HG03378 (cell line): Measurements from ENCODE around the gene CPA1.

Source experiments
- ATAC-seq: cut with Tn5 transposase; IDR thresholded peaks from one replicate; pipeline ENCODE4 v1.9.1; 2021; ENCODE audit warnings: mild to moderate bottlenecking, moderate library complexity; ENCODE audit not compliant: unreplicated experiment

CPA1 gene

GRCh38 chr7:130379921-130380860 lies at the start of gene CPA1:
Gene CPA1, plus strand, starts transcription at chr7:130380494. Its CDS starts 27 bp downstream, at chr7:130380521.
- ATAC-seq = no peak

DNA sequence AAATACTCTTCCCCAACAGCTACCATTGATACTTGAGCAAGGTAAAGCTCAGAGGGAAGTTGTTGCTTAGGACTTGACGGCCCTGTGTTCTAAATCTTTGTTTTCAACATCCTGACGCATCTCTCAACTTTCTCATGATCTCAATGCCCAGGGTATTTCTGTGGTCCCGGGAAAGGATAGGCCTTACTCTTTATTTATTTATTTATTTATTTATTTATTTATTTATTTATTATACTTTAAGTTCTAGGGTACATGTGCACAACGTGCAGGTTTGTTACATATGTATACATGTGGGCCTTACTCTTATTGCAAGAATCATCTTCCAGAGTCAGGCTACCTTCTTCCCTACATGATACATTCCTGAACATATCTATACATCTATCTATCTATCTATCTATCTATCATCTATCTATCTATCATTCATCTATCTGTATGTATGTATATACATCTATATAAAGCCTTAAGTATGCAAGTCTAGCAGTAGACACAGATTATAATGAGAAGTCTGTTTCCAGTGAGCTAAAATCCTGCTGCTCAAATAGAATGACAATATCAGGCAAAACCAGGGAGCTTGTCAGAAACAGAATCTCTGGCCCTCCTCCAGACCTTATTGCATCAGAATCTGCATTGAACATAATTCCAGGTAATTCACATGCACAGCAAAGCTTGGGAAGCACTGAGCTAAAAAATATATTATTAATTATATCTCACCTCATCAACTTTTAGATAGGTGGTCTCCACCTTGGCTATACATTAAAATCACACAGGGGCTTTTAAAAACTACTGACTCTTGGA lies 47.8 kb upstream of the CPA1 start:
- ATAC-seq = no peak

GRCh38 chr7:130333832-130334231 lies 46.5 kb upstream of the CPA1 start:
- ATAC-seq = no peak

GRCh38 chr7:130334274-130334673 lies 46.0 kb upstream of the CPA1 start:
- no peak for ATAC-seq

DNA sequence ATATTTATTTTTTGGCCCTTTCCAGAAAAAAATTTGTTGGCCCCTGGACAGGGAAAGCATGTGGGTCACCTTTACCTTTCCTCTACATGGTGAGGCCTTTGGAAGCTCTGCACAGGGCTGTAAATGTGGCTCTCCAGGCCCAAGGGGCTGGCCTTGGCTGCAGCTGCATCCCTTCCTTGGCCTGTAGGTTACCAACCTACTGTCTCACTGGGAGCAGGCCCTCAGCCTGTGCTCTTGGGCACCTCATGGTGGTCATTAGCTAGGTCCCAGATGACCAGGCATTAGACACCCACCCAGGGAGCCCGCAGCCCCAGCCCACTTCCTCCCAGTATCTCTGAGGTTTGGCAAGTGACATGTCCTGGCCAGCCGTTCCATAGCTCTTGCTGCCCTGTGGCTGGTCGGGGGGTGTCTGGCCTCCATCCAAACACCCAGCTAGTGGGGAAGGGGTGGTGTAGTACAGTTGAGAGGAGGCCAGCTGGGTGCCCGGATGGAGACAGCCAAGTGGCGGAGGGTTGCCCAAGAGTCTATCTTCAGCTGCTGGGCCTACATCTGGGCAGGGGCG lies 42.8 kb upstream of the CPA1 start:
- ATAC-seq = no peak

DNA sequence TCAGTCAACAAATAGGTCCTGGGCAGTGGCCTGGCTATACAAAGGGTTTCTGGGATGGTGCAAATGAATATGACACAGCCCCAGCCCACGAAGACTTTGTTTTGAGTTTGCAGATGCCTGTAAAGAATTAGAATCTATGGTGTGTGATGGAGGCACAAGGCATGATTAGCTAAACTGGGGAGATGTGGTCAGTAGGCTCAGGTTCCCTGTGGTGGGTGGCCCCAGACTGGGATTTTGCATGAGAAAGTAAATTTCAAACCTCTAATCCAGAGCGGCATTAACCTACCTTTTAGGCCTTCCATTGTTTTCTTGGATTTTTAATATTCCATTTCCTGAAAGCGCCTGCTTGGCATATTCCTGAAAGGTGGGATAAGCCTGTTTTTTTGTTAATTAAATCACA lies 42.1 kb upstream of the CPA1 start:
- no peak for ATAC-seq

DNA sequence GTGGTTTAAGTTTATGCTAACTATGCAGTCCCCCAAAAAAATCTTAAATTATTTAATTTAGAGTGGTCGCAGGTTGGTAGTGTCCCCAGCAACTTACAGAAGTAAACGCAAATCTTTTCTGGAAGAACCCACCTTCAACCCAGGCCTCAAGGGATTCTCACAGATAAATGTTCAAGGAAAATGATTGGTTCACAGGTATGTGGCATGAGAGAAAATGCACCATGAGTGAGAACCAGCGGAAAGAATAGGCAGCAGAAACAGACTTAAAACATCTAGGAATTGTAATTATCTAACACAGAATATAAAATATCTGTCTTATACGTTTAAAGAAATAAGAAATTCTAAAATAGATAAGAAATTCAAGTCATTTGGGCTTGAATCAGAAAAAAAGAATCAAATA lies 38.4 kb upstream of the CPA1 start:
- ATAC-seq = no peak

- no peak for ATAC-seq
Observed at GRCh38 chr7:130342701-130343380, 37.5 kb upstream of the CPA1 start.

DNA sequence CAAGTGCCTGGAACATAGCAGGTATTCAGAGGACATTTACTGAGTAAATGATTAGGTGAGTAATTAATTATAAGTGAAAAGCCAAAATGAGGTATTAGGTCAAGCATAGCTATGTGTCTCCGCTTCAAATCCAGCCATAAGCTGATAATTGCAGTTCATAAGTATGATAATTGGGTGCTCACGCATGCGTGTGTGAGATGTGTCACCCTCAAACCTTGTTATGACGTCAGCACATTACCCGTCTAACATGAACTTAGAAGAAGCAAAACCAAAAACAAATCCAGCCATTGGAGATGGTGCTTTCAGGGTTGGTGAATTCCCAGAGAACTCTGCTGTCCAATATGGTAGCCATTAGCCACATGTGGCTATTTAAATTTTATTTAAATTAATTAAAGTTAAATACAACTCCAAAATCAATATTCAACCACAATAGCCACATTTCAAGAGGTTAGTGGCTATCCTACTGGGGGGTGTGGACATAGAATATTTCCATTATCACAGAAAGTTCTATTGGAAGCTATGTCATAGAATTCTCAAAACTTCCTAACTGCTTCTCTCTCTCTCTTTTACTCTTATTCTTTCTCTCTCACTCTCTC lies 35.9 kb upstream of the CPA1 start, which contains the start of gene CPA5:
Gene CPA5, plus strand, starts transcription at position 546 of the 596 bp plus-strand sequence. CDS start 1,670 bp downstream, outside the sequence.
- no peak for ATAC-seq

GRCh38 chr7:130345136-130345535 lies 35.2 kb upstream of the CPA1 start:
- ATAC-seq = no peak

- ATAC-seq = no peak
Observed at GRCh38 chr7:130345725-130346124, 34.6 kb upstream of the CPA1 start.

DNA sequence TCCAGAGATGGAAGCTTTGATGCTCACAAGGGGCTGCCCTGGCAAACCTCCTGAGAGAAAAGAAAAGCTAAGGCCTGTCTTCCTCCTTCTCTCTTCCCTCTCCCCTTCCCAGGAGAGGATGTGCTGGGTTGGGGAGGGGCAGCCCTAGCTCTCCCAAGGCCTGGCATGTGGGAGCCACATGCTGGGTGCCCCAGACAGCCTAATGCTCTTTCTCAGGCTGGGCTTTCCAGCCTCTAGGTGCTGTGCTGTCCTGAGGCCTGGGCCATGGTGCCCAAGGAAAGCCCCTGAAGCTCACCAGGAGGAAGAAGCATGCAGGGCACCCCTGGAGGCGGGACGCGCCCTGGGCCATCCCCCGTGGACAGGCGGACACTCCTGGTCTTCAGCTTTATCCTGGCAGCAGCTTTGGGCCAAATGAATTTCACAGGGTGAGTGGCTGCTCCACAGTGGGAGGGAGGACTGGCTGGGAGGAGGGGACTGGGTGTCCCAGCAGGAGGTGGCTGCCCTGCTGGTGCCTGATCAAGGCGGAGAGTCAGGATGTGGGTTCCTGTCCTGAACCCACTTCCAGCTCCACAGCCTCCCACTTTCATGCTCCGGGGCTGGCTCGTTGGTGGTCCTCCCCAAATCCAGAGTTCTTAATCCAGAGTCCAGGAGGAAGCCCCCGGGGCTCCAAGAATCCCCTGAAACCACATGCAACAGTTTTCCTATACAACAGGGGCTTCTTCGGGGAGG lies 34.0 kb upstream of the CPA1 start:
- ATAC-seq = no peak

GRCh38 chr7:130346941-130347340 lies 33.4 kb upstream of the CPA1 start:
- no peak for ATAC-seq

GRCh38 chr7:130349911-130350782 lies 30.1 kb upstream of the CPA1 start:
- ATAC-seq = no peak

- ATAC-seq = no peak
Observed at GRCh38 chr7:130350945-130351790, 29.1 kb upstream of the CPA1 start.

GRCh38 chr7:130351791-130352090 lies 28.6 kb upstream of the CPA1 start:
- no peak for ATAC-seq

GRCh38 chr7:130352194-130353074 lies 27.9 kb upstream of the CPA1 start:
- no peak for ATAC-seq
